HEK293T (cell line): ENCODE data around the gene RGS10.
"Not testable (repeated sequence)": the region's sequence is repeated elsewhere in the genome, so short reads cannot be mapped to it uniquely, and the experiment has no call there.

Experiments used
- CTCF ChIA-PET: fragments of 350-600 bp; formaldehyde crosslinking; extraction: SDS; loops from one replicate; lab custom pipeline; 2021; ENCODE audit warnings: antibody characterized with exemption, inconsistent platforms; lab: Yijun Ruan, JAX
- POLR2A ChIA-PET: fragments of 350-600 bp; formaldehyde crosslinking; extraction: SDS; loops from one replicate; lab custom pipeline; 2020; ENCODE audit warnings: antibody characterized with exemption, inconsistent platforms; lab: Yijun Ruan, JAX
- DNase-seq: peaks from one replicate; pipeline ENCODE4 v3.0.0; 2012; ENCODE audit warnings: mixed read lengths; ENCODE audit errors: extremely low spot score
- ARNT ChIP-seq: fragments of 450-650 bp; IDR thresholded peaks from 2 replicates; pipeline ENCODE4 v1.6.1; 2017; ENCODE audit warnings: mild to moderate bottlenecking
- BHLHE40 ChIP-seq: fragments of 450-650 bp; IDR thresholded peaks from 2 replicates; pipeline ENCODE4 v1.6.1; 2016; ENCODE audit warnings: mild to moderate bottlenecking, moderate library complexity, borderline replicate concordance
- CTBP1 ChIP-seq: fragments of 450-650 bp; IDR thresholded peaks from 2 replicates; pipeline ENCODE4 v1.6.1; 2016; ENCODE audit warnings: borderline replicate concordance
- ELF4 ChIP-seq: fragments of 450-650 bp; IDR thresholded peaks from 2 replicates; pipeline ENCODE4 v1.6.1; 2017; ENCODE audit warnings: antibody characterized with exemption
- FOXA1 ChIP-seq: fragments of 450-650 bp; IDR thresholded peaks from 2 replicates; pipeline ENCODE4 v1.6.1; 2016; ENCODE audit warnings: mild to moderate bottlenecking
- FOXK2 ChIP-seq: fragments of 450-650 bp; IDR thresholded peaks from 2 replicates; pipeline ENCODE4 v1.6.1; 2016; ENCODE audit warnings: mild to moderate bottlenecking
- FOXM1 ChIP-seq: fragments of 450-650 bp; IDR thresholded peaks from 2 replicates; pipeline ENCODE4 v1.6.1; 2017; ENCODE audit warnings: mild to moderate bottlenecking, borderline replicate concordance
- HDGF ChIP-seq: fragments of 450-650 bp; IDR thresholded peaks from 2 replicates; pipeline ENCODE4 v1.6.1; 2017; ENCODE audit warnings: antibody characterized with exemption, borderline replicate concordance
- L3MBTL2 ChIP-seq: fragments of 450-650 bp; conservative IDR thresholded peaks from 2 replicates; pipeline ENCODE4 v1.6.1; 2016; ENCODE audit warnings: mild to moderate bottlenecking
- LEF1 ChIP-seq: fragments of 450-650 bp; IDR thresholded peaks from 2 replicates; pipeline ENCODE4 v1.6.1; 2017; ENCODE audit warnings: mild to moderate bottlenecking, borderline replicate concordance
- NFRKB ChIP-seq: fragments of 450-650 bp; IDR thresholded peaks from 2 replicates; pipeline ENCODE4 v1.6.1; 2016; ENCODE audit warnings: mild to moderate bottlenecking, moderate library complexity
- PKNOX1 ChIP-seq: fragments of 450-650 bp; IDR thresholded peaks from 2 replicates; pipeline ENCODE4 v1.6.1; 2016
- SP1 ChIP-seq: fragments of 450-650 bp; IDR thresholded peaks from 2 replicates; pipeline ENCODE4 v1.6.1; 2017
- SUZ12 ChIP-seq: fragments of 450-650 bp; IDR thresholded peaks from 2 replicates; pipeline ENCODE4 v1.6.1; 2016; ENCODE audit warnings: mild to moderate bottlenecking
- TARDBP ChIP-seq: fragments of 450-650 bp; IDR thresholded peaks from 2 replicates; pipeline ENCODE4 v1.6.1; 2016
- ZNF384 ChIP-seq: fragments of 450-650 bp; IDR thresholded peaks from 2 replicates; pipeline ENCODE4 v1.6.1; 2016

RGS10 gene

GRCh38 chr10:119542357-119542987 lies at the start of gene RGS10:
Gene RGS10, minus strand, starts transcription at chr10:119542719. Its CDS starts 81 bp downstream, at chr10:119542638.
- ChIA-PET CTCF (no interaction called here), POLR2A (interaction anchor here (0.6 to 3.1 kb wide), 23 partner anchors 11 to 788 kb away, joined by 3 to 41 read pairs (median 3); partner anchors contain the start of genes BAG3, CACUL1 and TIAL1)
- DNase-seq: peak; percentile 71
- TF ChIP-seq L3MBTL2 (no peak), PKNOX1 (no peak), SP1 (no peak), NFRKB (no peak), FOXM1 (no peak), HDGF (no peak), TARDBP (no peak), FOXK2 (no peak), FOXA1 (no peak), SUZ12 (no peak), LEF1 (no peak), ARNT (no peak), ZNF384 (no peak), CTBP1 (no peak), BHLHE40 (no peak), ELF4 (no peak)

GRCh38 chr10:119588071-119588470 lies 45.6 kb upstream of the RGS10 start:
- CTCF ChIA-PET: no interaction called here
- TF ChIP-seq NFRKB (no peak), BHLHE40 (no peak), HDGF (no peak), PKNOX1 (no peak), LEF1 (no peak), SUZ12 (no peak), ELF4 (no peak), L3MBTL2 (no peak), FOXA1 (no peak)
- POLR2A ChIA-PET: interaction anchor here (0.9 to 1.2 kb wide), 2 partner anchors 9 to 46 kb away, joined by 3 to 7 read pairs; partner anchors contain the start of genes RGS10 and TIAL1
- DNase-seq: no peak

GRCh38 chr10:119578355-119578754 lies 35.8 kb upstream of the RGS10 start:
- CTCF ChIA-PET: no interaction called here
- POLR2A ChIA-PET: no interaction called here
- DNase-seq: no peak
- TF ChIP-seq SUZ12 (no peak), HDGF (no peak), BHLHE40 (no peak), NFRKB (no peak), CTBP1 (no peak), ELF4 (no peak), SP1 (no peak), FOXA1 (no peak), TARDBP (no peak), FOXM1 (no peak)

- no peak for DNase-seq
- TF ChIP-seq NFRKB (no peak), ELF4 (no peak), ZNF384 (no peak), CTBP1 (no peak), FOXM1 (no peak), TARDBP (no peak)
- ChIA-PET CTCF (no interaction called here), POLR2A (no interaction called here)
These were observed 33.5 kb upstream of the RGS10 start for GRCh38 chr10:119575991-119576390.

- ChIA-PET POLR2A (no interaction called here), CTCF (no interaction called here)
- TF ChIP-seq HDGF: no peak
- no peak for TF ChIP-seq ARNT
- TF ChIP-seq LEF1: no peak
- no peak for TF ChIP-seq BHLHE40
- no peak for TF ChIP-seq FOXA1
- TF ChIP-seq ELF4: no peak
- TF ChIP-seq PKNOX1: no peak
- TF ChIP-seq L3MBTL2: no peak
- no peak for DNase-seq
These were observed 33.0 kb upstream of the RGS10 start for GRCh38 chr10:119575506-119575905.

- POLR2A ChIA-PET: no interaction called here
- CTCF ChIA-PET: no interaction called here
- no peak for DNase-seq
- no peak for TF ChIP-seq FOXM1
- TF ChIP-seq ELF4: no peak
- TF ChIP-seq BHLHE40: no peak
These were observed 25.5 kb upstream of the RGS10 start for GRCh38 chr10:119567978-119568377.

- TF ChIP-seq ARNT (no peak), HDGF (no peak), TARDBP (no peak), ELF4 (no peak), CTBP1 (no peak)
- CTCF ChIA-PET: no interaction called here
- POLR2A ChIA-PET: interaction anchor here (2.2 kb wide), 1 partner anchor 19 kb away, joined by 7 read pairs; the partner anchor contains the start of gene RGS10
- DNase-seq: no peak
These were observed 19.6 kb upstream of the RGS10 start for GRCh38 chr10:119562097-119562496.

- POLR2A ChIA-PET, CTCF ChIA-PET, DNase-seq: not testable (repeated sequence)
These were observed 17.0 kb upstream of the RGS10 start for GRCh38 chr10:119559511-119559910.

GRCh38 chr10:119556081-119556480 lies 13.6 kb upstream of the RGS10 start:
- POLR2A ChIA-PET: interaction anchor here (1.1 kb wide), 1 partner anchor 13 kb away, joined by 4 read pairs; no protein-coding TSS in a partner anchor
- CTCF ChIA-PET: interaction anchor here (0.6 kb wide), 1 partner anchor 365 kb away, joined by 3 read pairs; no protein-coding TSS in a partner anchor
- not testable (repeated sequence) for DNase-seq
